Stimulated activated CD8-positive, alpha-beta memory T cell treated with anti-CD3 and anti-CD28 coated beads, Interleukin-15, amount 100 ng/mL, for 4 hours (primary cell): ENCODE measurements around the gene DGKG.

ENCODE experiments used
- DNase-seq, 2 donors: peaks; one replicate each; pipeline ENCODE4 v3.0.0-alpha.2; 2020; ENCODE audit warnings: low read depth in 2 of 2

DGKG gene

DNA sequence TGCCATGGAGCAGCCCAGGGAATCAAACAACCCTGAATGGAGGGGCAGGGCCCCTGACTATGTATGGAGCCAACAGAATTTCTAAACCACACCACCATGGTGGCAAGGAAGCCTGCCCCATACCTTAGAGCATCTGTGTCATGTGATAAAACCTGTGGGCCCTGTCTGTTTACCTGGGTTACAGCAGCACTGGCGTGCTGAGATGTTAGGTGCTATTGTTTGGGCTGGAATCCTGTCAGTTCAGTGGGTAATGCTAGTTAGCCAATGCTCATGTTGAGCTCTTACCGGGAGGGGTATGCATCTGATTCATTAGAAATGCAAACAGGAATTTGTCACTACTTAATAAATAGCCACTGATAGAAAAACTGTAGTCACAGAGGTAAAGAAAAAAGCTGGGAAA is 189.7 kb downstream of the DGKG start:
- no peak for DNase-seq

DNA sequence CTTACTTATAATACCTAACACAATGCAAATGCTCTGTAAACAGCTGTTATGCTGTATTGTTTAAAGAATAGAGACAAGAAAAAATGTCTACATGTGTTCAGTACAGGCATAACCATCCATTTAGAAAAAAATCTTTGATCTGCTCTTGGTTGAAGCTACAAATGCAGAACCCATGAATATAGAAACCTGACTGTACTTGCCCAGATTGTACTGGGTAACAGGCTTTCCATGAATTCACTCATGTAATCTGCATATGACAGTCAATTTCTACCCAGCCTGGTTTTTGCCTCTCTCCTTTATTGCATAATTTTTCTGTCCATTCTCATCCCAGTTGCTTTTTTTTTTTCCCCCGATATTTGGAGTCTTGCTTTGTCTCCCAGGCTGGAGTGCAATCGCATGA is 190.5 kb downstream of the DGKG start:
- no peak for DNase-seq

DNA sequence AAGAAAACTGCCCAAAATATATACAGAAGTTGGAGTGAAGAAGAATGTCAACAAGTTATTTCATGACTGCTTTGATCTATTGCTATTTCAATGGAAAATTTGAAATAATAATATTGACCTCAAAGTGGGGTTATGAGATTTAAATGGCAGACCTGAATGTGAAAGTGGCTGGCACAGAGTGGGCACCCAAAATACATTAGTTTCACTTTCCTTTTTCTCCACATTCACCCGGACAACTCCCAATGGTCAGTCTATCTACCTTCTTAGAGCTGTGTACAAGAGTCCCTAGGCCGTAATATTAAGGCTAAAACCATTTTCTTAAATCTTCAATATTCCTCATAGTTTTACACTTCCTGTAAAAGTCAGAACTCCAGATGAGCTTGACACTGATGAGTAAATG is 191.5 kb downstream of the DGKG start:
- no peak for DNase-seq

GRCh38 chr3:186169379-186169778 is 192.7 kb downstream of the DGKG start:
- DNase-seq = no peak

DNA sequence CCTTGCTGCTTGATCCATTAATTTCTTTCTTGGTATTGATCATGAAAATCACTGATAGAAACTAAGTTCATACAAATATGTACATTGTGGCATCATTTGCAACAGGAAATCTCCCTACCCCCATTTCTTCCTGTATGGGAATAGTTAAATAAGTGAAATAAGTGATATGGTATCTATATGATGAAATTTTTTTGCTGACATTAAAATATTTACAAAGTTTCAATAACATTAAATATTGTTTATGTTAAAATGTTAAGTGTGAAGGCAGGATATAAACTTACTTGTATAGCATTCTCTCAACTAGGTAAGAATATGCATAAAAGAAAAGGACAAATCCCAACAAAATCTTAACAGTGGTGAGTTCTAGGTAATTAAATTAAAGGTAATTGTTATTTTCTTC is 193.1 kb downstream of the DGKG start:
- DNase-seq = no peak

DNA sequence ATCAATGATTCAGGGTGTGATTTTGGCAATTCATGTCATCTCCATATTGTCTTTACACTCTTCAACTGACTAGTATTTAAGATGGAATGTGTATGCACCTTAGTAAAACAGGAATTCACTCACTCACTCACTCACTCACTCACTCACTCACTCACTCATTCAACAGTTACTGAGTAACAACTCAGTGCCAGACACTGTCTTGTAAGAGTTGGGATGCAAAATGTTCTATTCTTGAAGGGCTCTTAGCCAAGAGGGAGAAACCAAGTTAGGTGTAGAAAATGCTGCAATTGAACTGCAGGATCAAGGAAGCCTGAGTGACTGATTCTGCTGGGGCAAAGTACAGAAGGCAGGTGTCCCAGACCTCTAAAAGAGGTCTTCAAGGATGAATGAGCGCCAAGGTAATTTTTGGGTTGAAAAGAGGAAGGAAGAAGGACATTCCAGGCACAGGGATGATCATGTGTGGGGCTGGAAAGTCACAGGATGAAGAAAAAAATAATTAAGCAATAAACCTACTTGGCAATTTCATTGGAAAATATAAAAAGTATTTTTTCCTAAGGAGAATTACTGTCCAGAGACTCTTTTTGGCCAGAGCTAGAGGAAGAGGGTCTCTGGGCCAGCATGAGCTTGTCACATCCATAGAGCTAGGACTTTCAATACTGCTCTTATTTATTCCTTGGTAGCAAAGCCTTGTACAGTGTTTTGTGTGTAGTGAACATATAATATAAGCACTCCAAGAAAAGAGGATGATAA is 194.2 kb downstream of the DGKG start:
- DNase-seq = no peak

- no peak for DNase-seq
These were observed 195.3 kb downstream of the DGKG start for GRCh38 chr3:186166491-186167288.

GRCh38 chr3:186166036-186166435 is 196.0 kb downstream of the DGKG start:
- no peak for DNase-seq

DNA sequence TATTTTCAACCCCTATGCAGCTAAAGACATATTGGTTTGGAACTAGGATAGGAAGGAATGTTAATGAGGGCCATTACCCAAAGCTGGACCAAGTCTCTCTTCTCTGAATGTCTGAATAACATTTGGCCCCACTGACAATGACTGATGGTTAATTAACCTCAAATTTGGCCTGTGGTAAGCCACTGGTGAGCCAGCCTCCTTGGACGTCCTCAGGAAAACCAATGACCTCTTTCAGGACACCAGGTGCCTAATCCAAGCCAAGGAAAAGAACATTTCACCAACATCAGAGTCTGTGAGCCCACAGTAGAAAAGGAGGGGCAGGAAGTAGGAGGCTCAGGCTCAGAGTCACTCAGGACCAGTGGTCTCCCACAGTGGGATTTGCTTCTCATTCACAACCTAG is 196.7 kb downstream of the DGKG start:
- no peak for DNase-seq

DNA sequence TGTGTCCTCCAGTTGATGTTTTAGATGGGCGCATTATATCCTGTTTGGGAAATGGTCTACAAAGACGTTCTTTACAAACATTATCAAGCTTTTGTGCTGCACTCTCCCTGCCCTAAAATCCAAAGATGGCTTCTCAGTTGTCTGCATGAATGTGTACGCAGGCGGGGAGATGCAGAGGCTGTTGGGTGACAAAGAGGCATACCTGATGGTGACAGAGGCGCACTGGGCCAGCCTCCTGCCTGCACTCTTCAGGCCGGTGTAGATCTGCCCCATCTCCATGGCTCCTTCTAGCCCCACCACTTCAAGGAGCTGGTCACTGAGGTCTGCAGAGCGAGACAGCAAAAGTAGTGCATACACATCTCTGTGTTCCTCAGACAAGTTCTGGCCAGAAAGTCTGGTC is 197.3 kb downstream of the DGKG start:
- no peak for DNase-seq

DNA sequence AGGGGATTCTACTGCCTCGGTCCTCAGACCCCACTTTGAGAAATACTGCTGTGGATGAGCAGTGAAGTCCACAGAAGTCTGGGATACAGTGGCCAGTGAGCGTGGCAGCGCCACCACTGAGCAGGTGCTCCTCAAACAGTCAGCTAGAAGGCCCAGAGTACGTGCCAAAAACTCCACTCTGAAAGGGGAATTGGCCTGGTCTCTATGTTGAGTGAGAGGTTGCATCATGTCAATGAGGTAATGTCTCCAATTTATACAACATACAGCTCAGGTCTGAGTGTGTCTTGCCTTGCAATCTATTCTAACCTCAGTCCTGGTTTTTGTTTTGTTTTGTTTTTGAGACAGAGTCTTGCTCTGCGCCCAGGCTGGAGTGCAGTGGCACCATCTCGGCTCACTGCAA is 199.8 kb downstream of the DGKG start:
- no peak for DNase-seq

GRCh38 chr3:186160691-186161243 is 201.3 kb downstream of the DGKG start:
- no peak for DNase-seq

GRCh38 chr3:186154641-186155040 is 207.4 kb downstream of the DGKG start:
- no peak for DNase-seq

DNA sequence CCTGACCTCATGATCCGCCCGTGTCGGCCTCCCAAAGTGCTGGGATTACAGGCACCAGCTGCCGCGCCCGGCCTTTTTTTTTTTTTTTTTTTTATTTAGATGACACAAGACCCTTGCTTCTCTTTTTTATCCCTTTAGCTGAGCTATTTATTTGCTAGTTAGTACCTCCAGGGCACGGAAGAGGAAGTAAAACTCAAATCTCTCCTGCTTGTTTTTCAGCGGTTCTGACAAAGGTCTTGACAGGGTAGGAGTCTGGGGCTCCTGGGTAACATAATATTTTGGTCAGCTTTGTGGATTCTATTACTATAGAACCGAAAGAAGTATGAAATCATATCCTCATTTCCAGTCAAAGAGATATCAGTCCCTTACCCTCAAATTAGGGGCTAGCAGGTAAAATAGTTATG is 209.1 kb downstream of the DGKG start:
- no peak for DNase-seq

- no peak for DNase-seq
These were observed 209.7 kb downstream of the DGKG start for GRCh38 chr3:186152361-186152798.

DNA sequence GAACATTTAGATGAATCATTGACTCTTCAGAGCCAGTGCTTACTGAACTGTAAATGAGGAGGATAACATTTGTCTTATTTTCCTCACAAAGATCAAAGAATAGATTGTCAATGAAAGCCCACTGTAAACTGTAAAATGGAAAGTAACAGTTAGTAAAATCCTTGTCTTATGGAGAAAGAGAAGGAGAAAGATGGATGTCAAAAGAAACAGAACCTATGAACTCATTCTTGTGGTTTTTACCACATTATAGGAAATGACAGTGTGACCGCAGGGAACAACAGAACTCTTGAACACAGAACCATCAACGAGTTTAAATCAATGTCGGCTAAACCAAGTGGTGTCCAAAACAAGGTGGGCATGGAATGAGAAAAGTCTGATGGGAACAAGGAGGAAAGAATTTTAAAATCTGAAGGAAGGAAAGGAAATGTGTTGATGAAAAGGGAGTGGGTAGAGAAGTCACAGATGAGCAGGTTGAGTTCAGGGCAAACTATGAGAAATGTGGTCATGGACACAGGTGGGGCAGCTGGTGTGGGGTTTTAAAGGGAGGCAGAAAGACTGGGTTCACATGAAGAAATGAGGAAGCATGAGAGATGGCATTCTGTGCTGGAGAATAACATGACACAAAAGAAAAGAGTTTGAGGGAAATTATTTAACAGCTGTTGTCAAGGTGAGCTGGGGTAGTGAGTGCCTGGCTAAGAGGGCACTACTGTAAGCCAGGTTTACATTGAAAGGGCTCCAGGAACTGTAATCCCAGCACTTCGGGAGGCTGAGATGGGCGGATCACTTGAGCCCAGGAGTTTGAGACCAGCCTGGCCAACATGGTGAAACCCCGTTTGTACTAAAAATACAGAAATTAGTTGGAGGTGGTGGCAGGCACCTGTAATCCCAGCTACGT is 210.7 kb downstream of the DGKG start:
- no peak for DNase-seq

- DNase-seq = no peak
These were observed 211.8 kb downstream of the DGKG start for GRCh38 chr3:186150041-186150830.

- no peak for DNase-seq
These were observed 212.6 kb downstream of the DGKG start for GRCh38 chr3:186149319-186149960.

GRCh38 chr3:186144257-186144656 is 217.8 kb downstream of the DGKG start:
- DNase-seq = no peak

GRCh38 chr3:186143250-186143649 is 218.8 kb downstream of the DGKG start:
- no peak for DNase-seq
